Activated T-cell treated with anti-CD3 and anti-CD28 coated beads for 1 hour (primary cell): ENCODE measurements around the gene SMARCAL1.
A peak's percentile ranks its signal among the peaks of the same experiment; 100 is the strongest.
"Not testable (repeated sequence)": the region's sequence is repeated elsewhere in the genome, so short reads cannot be mapped to it uniquely, and the experiment has no call there.

Experiments
- DNase-seq: peaks from one replicate; pipeline ENCODE4 v3.0.0-alpha.2; 2020; ENCODE audit warnings: low read depth

The SMARCAL1 gene

GRCh38 chr2:216412022-216412999 lies at the start of gene SMARCAL1:
Gene SMARCAL1, plus strand, starts transcription at chr2:216412484. Its CDS starts 2,221 bp downstream, at chr2:216414705.
- DNase-seq, result peak; percentile 97

GRCh38 chr2:216362730-216363129 lies 49.6 kb upstream of the SMARCAL1 start:
- no peak for DNase-seq

- no peak for DNase-seq
Measured at GRCh38 chr2:216363221-216363620, 49.1 kb upstream of the SMARCAL1 start.

- no peak for DNase-seq
Measured at GRCh38 chr2:216365518-216365917, 46.8 kb upstream of the SMARCAL1 start.

GRCh38 chr2:216366777-216367471 lies 45.4 kb upstream of the SMARCAL1 start:
- DNase-seq, result no peak

- DNase-seq, result no peak
Measured at GRCh38 chr2:216369821-216370220, 42.5 kb upstream of the SMARCAL1 start.

GRCh38 chr2:216370961-216371712 lies 41.1 kb upstream of the SMARCAL1 start:
- DNase-seq, result no peak

- peak; percentile 61 for DNase-seq
Measured at GRCh38 chr2:216371721-216372702, 40.3 kb upstream of the SMARCAL1 start, which contains the start of gene MARCHF4. Gene MARCHF4, minus strand, starts transcription at chr2:216372483. Its CDS starts 2,223 bp downstream, at chr2:216370260.

- DNase-seq, result no peak
Measured at GRCh38 chr2:216372761-216373291, 39.5 kb upstream of the SMARCAL1 start.

GRCh38 chr2:216373896-216374295 lies 38.4 kb upstream of the SMARCAL1 start:
- no peak for DNase-seq

GRCh38 chr2:216375286-216375685 lies 37.0 kb upstream of the SMARCAL1 start:
- DNase-seq, result no peak

GRCh38 chr2:216379977-216380376 lies 32.3 kb upstream of the SMARCAL1 start:
- no peak for DNase-seq

- DNase-seq, result not testable (repeated sequence)
Measured at GRCh38 chr2:216384409-216384808, 27.9 kb upstream of the SMARCAL1 start.

GRCh38 chr2:216385478-216385877 lies 26.8 kb upstream of the SMARCAL1 start:
- DNase-seq, result no peak

GRCh38 chr2:216387262-216387661 lies 25.0 kb upstream of the SMARCAL1 start:
- no peak for DNase-seq

GRCh38 chr2:216388046-216388884 lies 24.0 kb upstream of the SMARCAL1 start:
- no peak for DNase-seq

- no peak for DNase-seq
Measured at GRCh38 chr2:216389570-216389969, 22.7 kb upstream of the SMARCAL1 start.

- DNase-seq, result no peak
Measured at GRCh38 chr2:216391401-216391800, 20.9 kb upstream of the SMARCAL1 start.

- no peak for DNase-seq
Measured at GRCh38 chr2:216392018-216392562, 20.2 kb upstream of the SMARCAL1 start.
